ENCODE results near the gene CEP55. TPM values are rescaled to one million over a fixed set of nuclear protein-coding genes. Genes with fewer than 3 reads are reported as not detected.
"Not testable (repeated sequence)": the region's sequence is repeated elsewhere in the genome, so short reads cannot be mapped to it uniquely, and the experiment has no call there.

The CEP55 gene
- total and polyA plus RNA-seq, 4 donors, result under 0.01 to 4.1 (median 0.46) TPM

- Histone ChIP-seq H3K4me3 (ENCODE audit: low read depth in 1 of 3, low read length in 3 of 3) (no peak overlapping the region), H3K27ac (ENCODE audit: low read depth in 1 of 2, low read length in 2 of 2) (peak overlapping the region; percentile 60 to 66), H3K36me3 (ENCODE audit: control insufficient read depth in 4 of 4, insufficient read depth in 3 of 4, low read depth in 1 of 4, low read length in 3 of 4) (no peaks in the 10 kb centered on the region), H3K9ac (ENCODE audit: low read depth in 1 of 2, low read length in 2 of 2) (no peak overlapping the region), H3K4me1 (ENCODE audit: control insufficient read depth in 4 of 4, insufficient read depth in 4 of 4, low read length in 3 of 4) (peaks cover 0 to 10% (median 4%) of the 10 kb centered on the region in 4 donors), H3K27me3 (ENCODE audit: control insufficient read depth in 4 of 4, insufficient read depth in 4 of 4, low read length in 3 of 4) (no peaks in the 10 kb centered on the region), H3K9me3 (ENCODE audit: control insufficient read depth in 4 of 4, low read length in 3 of 4) (no peaks in the 10 kb centered on the region)
- DNase-seq (ENCODE audit: low spot score), result no peak
- 45% methylated on average over 8 of the region's 8 CpGs for WGBS
- TF ChIP-seq FOXA2 (IDR thresholded peaks at IDR 0.05), result no peak
- TF ChIP-seq JUND (IDR thresholded peaks at IDR 0.05), result peak in 1 of 2 donors; percentile 21
- peak; percentile 47 for TF ChIP-seq SP1 (IDR thresholded peaks at IDR 0.05)
- no peak for TF ChIP-seq HNF4G (IDR thresholded peaks at IDR 0.05)
- peak; percentile 24 for TF ChIP-seq NR2F2 (IDR thresholded peaks at IDR 0.05)
These were observed 30.4 kb upstream of the CEP55 start for GRCh38 chr10:93465806-93466675.

- not testable (repeated sequence) for DNase-seq (ENCODE audit: low spot score); H3K4me3 ChIP-seq (ENCODE audit: low read depth in 1 of 3, low read length in 3 of 3); H3K9me3 ChIP-seq (ENCODE audit: control insufficient read depth in 4 of 4, low read length in 3 of 4); H3K27me3 ChIP-seq (ENCODE audit: control insufficient read depth in 4 of 4, insufficient read depth in 4 of 4, low read length in 3 of 4); H3K36me3 ChIP-seq (ENCODE audit: control insufficient read depth in 4 of 4, insufficient read depth in 3 of 4, low read depth in 1 of 4, low read length in 3 of 4); H3K9ac ChIP-seq (ENCODE audit: low read depth in 1 of 2, low read length in 2 of 2); H3K27ac ChIP-seq (ENCODE audit: low read depth in 1 of 2, low read length in 2 of 2)
- H3K4me1 ChIP-seq (ENCODE audit: control insufficient read depth in 4 of 4, insufficient read depth in 4 of 4, low read length in 3 of 4), result peaks cover 0 to 10% (median 4%) of the 10 kb centered on the region in 4 donors
- WGBS, result 92% methylated on average over 3 of the region's 4 CpGs
These were observed 28.8 kb upstream of the CEP55 start for GRCh38 chr10:93467635-93468034.

GRCh38 chr10:93468461-93469213 is 27.8 kb upstream of the CEP55 start:
- Histone ChIP-seq H3K9ac (ENCODE audit: low read depth in 1 of 2, low read length in 2 of 2) (no peak overlapping the region), H3K36me3 (ENCODE audit: control insufficient read depth in 4 of 4, insufficient read depth in 3 of 4, low read depth in 1 of 4, low read length in 3 of 4) (no peaks in the 10 kb centered on the region), H3K4me3 (ENCODE audit: low read depth in 1 of 3, low read length in 3 of 3) (no peak overlapping the region), H3K9me3 (ENCODE audit: control insufficient read depth in 4 of 4, low read length in 3 of 4) (no peaks in the 10 kb centered on the region), H3K27me3 (ENCODE audit: control insufficient read depth in 4 of 4, insufficient read depth in 4 of 4, low read length in 3 of 4) (no peaks in the 10 kb centered on the region), H3K27ac (ENCODE audit: low read depth in 1 of 2, low read length in 2 of 2) (no peak overlapping the region), H3K4me1 (ENCODE audit: control insufficient read depth in 4 of 4, insufficient read depth in 4 of 4, low read length in 3 of 4) (peaks cover 0 to 10% (median 4%) of the 10 kb centered on the region in 4 donors)
- TF ChIP-seq ATF3 (IDR thresholded peaks at IDR 0.05) (no peak), CTCF (IDR thresholded peaks at IDR 0.05; ENCODE audit: low read depth, low read length, missing input control) (no peak), MAX (IDR thresholded peaks at IDR 0.05) (no peak), HNF4A (conservative IDR thresholded peaks at IDR 0.05) (no peak), NR2F2 (IDR thresholded peaks at IDR 0.05) (no peak), FOXA2 (IDR thresholded peaks at IDR 0.05) (no peak), YY1 (IDR thresholded peaks at IDR 0.05) (no peak), SP1 (IDR thresholded peaks at IDR 0.05) (no peak), HNF4G (IDR thresholded peaks at IDR 0.05) (no peak), GABPA (IDR thresholded peaks at IDR 0.05 in 1 of 2, conservative IDR thresholded peaks at IDR 0.05 in 1 of 2) (no peak), JUND (IDR thresholded peaks at IDR 0.05) (no peak)
- no peak for DNase-seq (ENCODE audit: low spot score)
- WGBS, result 89% methylated on average over 10 of the region's 10 CpGs
